Hematopoietic multipotent progenitor cell treated with erythropoietin and hydrocortisone succinate and interleukin-3 and kit ligand, for 15 days (in vitro differentiated cells): ENCODE data around the gene NFIL3.

Experiments used
- DNase-seq: peaks from one replicate; pipeline ENCODE4 v3.0.0-alpha.2; 2015; ENCODE audit warnings: low spot score

The NFIL3 gene

GRCh38 chr9:91421971-91422757 lies 1.5 kb downstream of the NFIL3 start:
- DNase-seq, result no peak

- no peak for DNase-seq
These were observed 2.4 kb downstream of the NFIL3 start for GRCh38 chr9:91421128-91421765.

GRCh38 chr9:91420501-91421127 lies 3.0 kb downstream of the NFIL3 start:
- no peak for DNase-seq

- DNase-seq, result no peak
These were observed 4.1 kb downstream of the NFIL3 start for GRCh38 chr9:91419222-91420191.

- no peak for DNase-seq
These were observed 5.4 kb downstream of the NFIL3 start for GRCh38 chr9:91418215-91418610.

- no peak for DNase-seq
These were observed 5.9 kb downstream of the NFIL3 start for GRCh38 chr9:91417602-91418214.

- no peak for DNase-seq
These were observed 7.4 kb downstream of the NFIL3 start for GRCh38 chr9:91416096-91416712.

GRCh38 chr9:91415290-91415689 lies 8.3 kb downstream of the NFIL3 start:
- DNase-seq, result no peak

- DNase-seq, result no peak
These were observed 10.7 kb downstream of the NFIL3 start for GRCh38 chr9:91412941-91413340.

GRCh38 chr9:91411096-91411771 lies 12.4 kb downstream of the NFIL3 start:
- DNase-seq, result no peak

GRCh38 chr9:91410161-91410560 lies 13.5 kb downstream of the NFIL3 start:
- DNase-seq, result no peak

- no peak for DNase-seq
These were observed 15.2 kb downstream of the NFIL3 start for GRCh38 chr9:91408475-91408874.

- DNase-seq, result no peak
These were observed 15.9 kb downstream of the NFIL3 start for GRCh38 chr9:91407580-91408318.

GRCh38 chr9:91405343-91406077 lies 18.1 kb downstream of the NFIL3 start:
- no peak for DNase-seq

- no peak for DNase-seq
These were observed 19.7 kb downstream of the NFIL3 start for GRCh38 chr9:91403665-91404543.

- DNase-seq, result no peak
These were observed 24.7 kb downstream of the NFIL3 start for GRCh38 chr9:91398926-91399325.

GRCh38 chr9:91395553-91396471 lies 27.8 kb downstream of the NFIL3 start:
- no peak for DNase-seq
